A673 (cell line): Measurements from ENCODE around the gene PADI1. TPM values are rescaled to one million over a fixed set of nuclear protein-coding genes. Genes with fewer than 3 reads are reported as not detected.

ENCODE experiments used
- BruUV-seq: library from RNA; stranded (reverse); fragments of 400-500 nt; replicated peaks from 2 replicates; lab custom pipeline; 2021; lab: Mats Ljungman, UMichigan
- CTCF ChIA-PET: fragments of 300-600 bp; sonication (Branson Sonifier 250); formaldehyde crosslinking; loops from one replicate; lab custom pipeline; 2022; ENCODE audit warnings: antibody characterized with exemption; lab: Charles Lee
- POLR2A ChIA-PET: fragments of 300-600 bp; sonication (Branson Sonifier 250); formaldehyde crosslinking; loops from one replicate; lab custom pipeline; 2022; ENCODE audit warnings: antibody characterized with exemption; ENCODE audit not compliant: low non-redundant PET; lab: Charles Lee
- DNase-seq: peaks from one replicate; pipeline ENCODE4 v3.0.0-alpha.2; 2015; ENCODE audit warnings: low spot score
- H3K27ac ChIP-seq: fragments of 200-600 bp; sonication (generic); 2 replicates; pipeline ENCODE4 v1.5.1; 2016; ENCODE audit warnings: mixed run types, low read depth, mild to moderate bottlenecking, mixed read lengths, antibody characterized with exemption, low read length; ENCODE audit not compliant: poor library complexity, severe bottlenecking
- H3K27me3 ChIP-seq: fragments of 200-600 bp; sonication (generic); replicated peaks from 2 replicates; pipeline ENCODE4 v1.6.1; 2017; ENCODE audit warnings: mixed run types, low read depth, mild to moderate bottlenecking, mixed read lengths, antibody characterized with exemption, low read length; ENCODE audit not compliant: insufficient read depth, poor library complexity
- H3K36me3 ChIP-seq: fragments of 200-600 bp; sonication (generic); 2 replicates; pipeline ENCODE4 v1.6.1; 2016; ENCODE audit warnings: mixed run types, mild to moderate bottlenecking, mixed read lengths, antibody characterized with exemption, low read length; ENCODE audit not compliant: insufficient read depth, poor library complexity, severe bottlenecking
- H3K4me1 ChIP-seq: fragments of 200-600 bp; sonication (generic); 2 replicates; pipeline ENCODE4 v1.6.1; 2017; ENCODE audit warnings: mixed run types, mild to moderate bottlenecking, mixed read lengths, antibody characterized with exemption, low read length; ENCODE audit not compliant: insufficient read depth, poor library complexity, severe bottlenecking
- H3K4me3 ChIP-seq: fragments of 200-600 bp; sonication (generic); 2 replicates; pipeline ENCODE4 v1.5.1; 2016; ENCODE audit warnings: low read depth, mixed run types, mild to moderate bottlenecking, mixed read lengths, low read length; ENCODE audit not compliant: poor library complexity, severe bottlenecking
- H3K9me3 ChIP-seq: fragments of 200-600 bp; sonication (generic); 2 replicates; pipeline ENCODE4 v1.6.1; 2016; ENCODE audit warnings: mixed run types, low read depth, mild to moderate bottlenecking, mixed read lengths, antibody characterized with exemption, low read length; ENCODE audit not compliant: poor library complexity, severe bottlenecking
- CTCF ChIP-seq: fragments of 300-800, 200-600 bp; sonication (generic); conservative IDR thresholded peaks from 2 replicates; pipeline ENCODE4 v1.5.1; 2017; ENCODE audit warnings: low read depth, mild to moderate bottlenecking, antibody characterized with exemption, low read length, moderate library complexity, mixed read lengths
- EZH2 ChIP-seq: fragments of 200-600 bp; sonication (generic); IDR thresholded peaks from 2 replicates; pipeline ENCODE4 v1.6.1; 2017; ENCODE audit warnings: borderline replicate concordance, low read depth, mild to moderate bottlenecking, mixed read lengths, antibody characterized with exemption, low read length; ENCODE audit not compliant: poor library complexity, severe bottlenecking
- intact Hi-C: fragments of 100-400 bp; cut with micrococcal nuclease; formaldehyde crosslinking; loops from one replicate; pipeline ENCODE4 v1.10.0; 2022; ENCODE audit not compliant: unreplicated experiment
- total RNA-seq: library from RNA; stranded (reverse); gene quantifications from 2 replicates; pipeline ENCODE4 v1.2.3, GENCODE V29; 2021

Gene PADI1
- total RNA-seq, 1 experiment from 2014 or later = 0.56 TPM

GRCh38 chr1:17263936-17264335 lies 59.0 kb downstream of the PADI1 start:
- no peaks in the 10 kb centered on the region for H3K27me3 ChIP-seq
- BruUV-seq = no TSS peak
- intact Hi-C loops = no loop called here
- no peak for TF ChIP-seq EZH2
- TF ChIP-seq CTCF = no peak
- H3K4me3 ChIP-seq = no peak overlapping the region
- H3K27ac ChIP-seq = no peak overlapping the region
- no peaks in the 10 kb centered on the region for H3K4me1 ChIP-seq
- H3K36me3 ChIP-seq = no peaks in the 10 kb centered on the region
- POLR2A ChIA-PET = no interaction called here
- CTCF ChIA-PET = interaction anchor here (0.6 kb wide), 1 partner anchor 908 kb away, joined by 6 read pairs; no protein-coding TSS in a partner anchor
- no peaks in the 10 kb centered on the region for H3K9me3 ChIP-seq
- no peak for DNase-seq

GRCh38 chr1:17264470-17264869 lies 59.5 kb downstream of the PADI1 start:
- intact Hi-C loops = no loop called here
- H3K4me1 ChIP-seq = no peaks in the 10 kb centered on the region
- H3K27me3 ChIP-seq = no peaks in the 10 kb centered on the region
- no peak overlapping the region for H3K27ac ChIP-seq
- H3K36me3 ChIP-seq = no peaks in the 10 kb centered on the region
- no peaks in the 10 kb centered on the region for H3K9me3 ChIP-seq
- no TSS peak for BruUV-seq
- ChIA-PET POLR2A (no interaction called here), CTCF (interaction anchor here (0.6 kb wide), 1 partner anchor 908 kb away, joined by 6 read pairs; no protein-coding TSS in a partner anchor)
- TF ChIP-seq EZH2 (no peak), CTCF (no peak)
- H3K4me3 ChIP-seq = no peak overlapping the region
- no peak for DNase-seq

DNA sequence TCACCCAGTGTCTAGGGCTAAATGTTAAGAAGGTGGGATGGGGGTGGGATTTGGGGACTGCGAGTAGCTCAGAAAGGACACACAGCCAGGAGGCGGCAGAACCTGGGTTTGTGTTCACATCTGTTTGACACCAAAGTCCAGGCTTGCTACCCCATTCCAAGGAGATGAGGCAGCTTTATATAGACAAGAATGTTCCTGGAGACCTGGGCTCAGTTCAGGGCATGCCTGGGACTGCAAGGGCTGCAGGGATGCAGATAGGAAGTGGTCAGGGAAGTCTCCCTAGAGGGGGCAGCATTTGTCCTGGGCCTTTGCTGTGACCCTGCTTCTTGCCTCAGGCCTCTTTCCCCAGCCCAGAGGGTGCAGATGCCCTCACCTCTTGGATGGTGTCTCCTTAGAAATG lies 60.2 kb downstream of the PADI1 start:
- H3K27ac ChIP-seq = no peak overlapping the region
- TF ChIP-seq CTCF (no peak), EZH2 (no peak)
- POLR2A ChIA-PET = no interaction called here
- BruUV-seq = no TSS peak
- intact Hi-C loops = no loop called here
- H3K9me3 ChIP-seq = no peaks in the 10 kb centered on the region
- H3K4me3 ChIP-seq = no peak overlapping the region
- CTCF ChIA-PET = no interaction called here
- DNase-seq = no peak
- no peaks in the 10 kb centered on the region for H3K4me1 ChIP-seq
- no peaks in the 10 kb centered on the region for H3K36me3 ChIP-seq
- no peaks in the 10 kb centered on the region for H3K27me3 ChIP-seq
